ENCODE measurements around the gene EIF3B.

Gene EIF3B

DNA sequence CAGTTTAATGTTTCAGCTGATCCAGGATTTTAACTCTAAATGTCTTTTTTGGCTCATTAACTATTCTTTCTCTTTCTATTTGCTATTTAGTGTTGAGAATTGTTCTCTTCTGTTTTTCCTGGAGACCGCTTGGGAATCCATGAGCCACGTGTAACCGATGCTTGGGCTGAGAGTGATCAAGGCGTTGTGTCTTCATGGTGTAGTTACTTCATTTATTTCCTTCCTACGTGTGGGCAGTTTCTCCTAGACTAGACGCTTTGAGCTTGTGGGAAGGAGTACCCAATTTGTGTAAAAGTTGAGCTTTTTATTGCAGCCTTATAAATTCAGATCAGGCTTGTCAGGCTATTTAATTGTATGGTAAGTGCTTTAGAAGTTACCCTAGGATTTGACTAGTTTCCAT is 2.9 kb downstream of the EIF3B start:
- peak overlapping the region; percentile 98 for H3K4me3 ChIP-seq (replicated peaks; ENCODE audit: low read depth, low read length)
- DNase-seq (ENCODE audit: extremely low read depth, low read depth) = no peak
- TF ChIP-seq, protein P1, sequence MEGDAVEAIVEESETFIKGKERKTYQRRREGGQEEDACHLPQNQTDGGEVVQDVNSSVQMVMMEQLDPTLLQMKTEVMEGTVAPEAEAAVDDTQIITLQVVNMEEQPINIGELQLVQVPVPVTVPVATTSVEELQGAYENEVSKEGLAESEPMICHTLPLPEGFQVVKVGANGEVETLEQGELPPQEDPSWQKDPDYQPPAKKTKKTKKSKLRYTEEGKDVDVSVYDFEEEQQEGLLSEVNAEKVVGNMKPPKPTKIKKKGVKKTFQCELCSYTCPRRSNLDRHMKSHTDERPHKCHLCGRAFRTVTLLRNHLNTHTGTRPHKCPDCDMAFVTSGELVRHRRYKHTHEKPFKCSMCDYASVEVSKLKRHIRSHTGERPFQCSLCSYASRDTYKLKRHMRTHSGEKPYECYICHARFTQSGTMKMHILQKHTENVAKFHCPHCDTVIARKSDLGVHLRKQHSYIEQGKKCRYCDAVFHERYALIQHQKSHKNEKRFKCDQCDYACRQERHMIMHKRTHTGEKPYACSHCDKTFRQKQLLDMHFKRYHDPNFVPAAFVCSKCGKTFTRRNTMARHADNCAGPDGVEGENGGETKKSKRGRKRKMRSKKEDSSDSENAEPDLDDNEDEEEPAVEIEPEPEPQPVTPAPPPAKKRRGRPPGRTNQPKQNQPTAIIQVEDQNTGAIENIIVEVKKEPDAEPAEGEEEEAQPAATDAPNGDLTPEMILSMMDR (IDR thresholded peaks at IDR 0.05; ENCODE audit: low read depth, low read length, missing control alignments) = no peak

DNA sequence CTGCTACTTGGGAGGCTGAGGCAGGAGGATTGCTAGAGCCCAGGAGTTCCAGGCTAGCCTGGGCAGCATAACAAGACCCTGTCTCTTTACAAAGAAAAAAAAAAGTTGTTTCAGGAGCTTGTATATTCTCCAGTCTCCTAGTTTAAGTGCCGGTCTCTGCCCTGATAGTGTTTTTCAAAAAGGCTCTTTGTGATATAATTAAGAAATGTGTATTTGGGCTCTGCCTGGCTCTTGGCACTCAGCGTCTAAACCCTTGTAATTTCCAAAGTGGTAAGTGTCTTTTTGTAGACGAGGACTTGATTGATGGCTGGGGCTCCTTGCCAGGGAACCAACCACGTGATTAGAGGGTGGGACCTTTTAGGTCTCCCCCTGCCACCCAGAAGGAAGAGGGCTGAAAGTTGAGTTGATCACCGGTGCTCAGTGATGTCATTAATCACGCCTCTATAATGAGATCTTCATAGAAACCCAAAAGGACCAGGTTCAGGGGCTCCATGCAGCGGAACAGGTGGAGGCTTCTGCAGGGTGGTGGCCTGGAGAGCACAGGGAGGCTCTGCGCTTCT is 4.4 kb downstream of the EIF3B start:
- no peak overlapping the region for H3K4me3 ChIP-seq (replicated peaks; ENCODE audit: low read depth, low read length)
- DNase-seq (ENCODE audit: extremely low read depth, low read depth) = no peak
- TF ChIP-seq, protein P1 (IDR thresholded peaks at IDR 0.05; ENCODE audit: low read depth, low read length, missing control alignments) = no peak

DNA sequence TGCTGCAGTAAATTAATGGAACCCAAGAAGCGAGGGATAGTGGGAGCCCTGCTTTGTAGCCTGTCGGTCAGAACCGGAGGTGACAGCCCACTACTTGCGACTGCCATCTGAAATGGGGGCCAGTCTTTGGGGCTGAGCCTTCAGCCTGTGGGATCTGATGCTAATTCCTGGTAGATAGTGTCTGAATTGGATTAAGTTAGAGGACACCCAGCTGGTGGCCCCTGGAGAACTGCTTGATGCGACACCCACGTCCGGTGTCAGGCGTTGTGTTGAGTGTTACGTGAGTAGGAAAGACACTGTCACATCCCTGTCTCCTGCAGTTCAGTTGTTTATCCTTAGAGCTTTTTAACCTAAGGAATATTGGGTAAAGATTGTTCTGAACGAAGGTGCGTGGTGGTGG is 5.0 kb downstream of the EIF3B start:
- no peak for DNase-seq (ENCODE audit: extremely low read depth, low read depth)
- no peak overlapping the region for H3K4me3 ChIP-seq (replicated peaks; ENCODE audit: low read depth, low read length)
- TF ChIP-seq, protein P1 (IDR thresholded peaks at IDR 0.05; ENCODE audit: low read depth, low read length, missing control alignments) = no peak

DNA sequence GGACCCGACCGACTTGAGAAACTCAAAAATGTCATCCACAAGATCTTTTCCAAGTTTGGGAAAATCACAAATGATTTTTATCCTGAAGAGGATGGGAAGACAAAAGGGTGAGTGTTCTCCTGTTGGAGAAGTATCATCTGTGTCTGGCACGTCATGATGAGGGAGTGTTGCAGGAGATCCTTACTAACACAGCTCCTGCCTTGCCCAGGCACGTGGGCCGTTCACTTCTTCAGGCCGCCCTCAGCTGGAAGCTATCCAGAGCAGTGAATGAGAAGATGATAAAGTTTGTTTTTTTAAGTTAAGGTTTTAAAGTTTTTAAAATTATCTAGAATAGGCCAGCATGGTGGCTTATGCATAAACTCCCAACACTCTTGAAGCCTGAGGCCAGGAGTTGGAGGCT is 6.2 kb downstream of the EIF3B start:
- TF ChIP-seq, protein P1 (IDR thresholded peaks at IDR 0.05; ENCODE audit: low read depth, low read length, missing control alignments) = no peak
- H3K4me3 ChIP-seq (replicated peaks; ENCODE audit: low read depth, low read length) = no peak overlapping the region
- no peak for DNase-seq (ENCODE audit: extremely low read depth, low read depth)

DNA sequence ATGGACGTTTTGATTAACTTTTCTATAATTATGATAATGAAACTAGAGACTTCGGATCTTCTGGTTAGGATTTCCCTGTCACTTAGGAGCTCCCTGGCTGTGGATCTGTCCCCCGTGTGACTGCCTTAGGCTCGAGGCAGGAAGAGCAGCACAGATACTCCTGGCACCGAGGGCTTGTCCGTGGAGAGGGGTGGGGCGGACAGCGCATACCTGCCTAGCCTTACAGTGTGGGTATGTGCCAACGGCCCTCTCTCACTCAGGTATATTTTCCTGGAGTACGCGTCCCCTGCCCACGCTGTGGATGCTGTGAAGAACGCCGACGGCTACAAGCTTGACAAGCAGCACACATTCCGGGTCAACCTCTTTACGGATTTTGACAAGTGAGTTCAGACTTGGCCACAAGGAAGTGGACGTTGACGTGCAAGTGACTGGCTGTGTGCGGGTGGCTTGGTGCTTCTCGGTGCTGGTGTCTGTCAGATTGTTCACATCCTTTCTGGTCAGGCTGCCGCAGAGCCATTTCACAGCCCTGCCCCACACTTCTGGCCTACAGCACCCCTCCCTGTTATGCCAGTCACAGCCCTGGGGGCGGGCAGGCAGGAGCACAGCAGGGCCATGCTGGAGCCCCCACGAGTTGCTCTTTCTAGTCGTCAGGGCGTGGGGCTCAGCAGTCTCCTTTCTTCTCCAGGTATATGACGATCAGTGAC is 7.9 kb downstream of the EIF3B start:
- TF ChIP-seq, protein P1 (IDR thresholded peaks at IDR 0.05; ENCODE audit: low read depth, low read length, missing control alignments) = no peak
- H3K4me3 ChIP-seq (replicated peaks; ENCODE audit: low read depth, low read length) = no peak overlapping the region
- DNase-seq (ENCODE audit: extremely low read depth, low read depth) = no peak

DNA sequence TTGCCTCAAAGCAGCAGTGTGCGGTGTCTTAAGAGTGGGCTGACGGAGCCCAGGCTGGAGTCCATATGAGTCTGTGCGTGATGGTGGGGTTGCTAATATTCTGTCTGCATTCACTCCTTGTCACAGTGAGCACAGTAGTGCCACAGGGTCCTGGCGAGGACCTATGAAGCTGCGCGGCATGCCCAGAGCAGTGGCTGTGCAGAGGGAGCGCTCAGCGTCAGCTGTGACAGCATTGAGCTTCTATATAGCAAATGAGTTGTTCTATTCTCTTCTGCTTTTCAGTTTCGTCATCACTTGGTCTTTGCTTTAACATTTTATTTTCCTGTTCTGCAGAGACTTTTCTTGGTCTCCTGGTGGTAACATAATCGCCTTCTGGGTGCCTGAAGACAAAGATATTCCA is 14.5 kb downstream of the EIF3B start:
- no peak overlapping the region for H3K4me3 ChIP-seq (replicated peaks; ENCODE audit: low read depth, low read length)
- no peak for DNase-seq (ENCODE audit: extremely low read depth, low read depth)
- TF ChIP-seq, protein P1 (IDR thresholded peaks at IDR 0.05; ENCODE audit: low read depth, low read length, missing control alignments) = no peak

All from HFF-Myc (cell line).